Trophoblast cell (in vitro differentiated cells and primary cell): ENCODE data around the gene NOVA1.

Source experiments
- DNase-seq, 2 donors: peaks; one replicate each; pipeline ENCODE4 v3.0.0-alpha.2; 2016
- H2AFZ ChIP-seq: 2 replicates; pipeline ENCODE4 v1.6.1; 2013; ENCODE audit warnings: low read length, moderate library complexity, mild to moderate bottlenecking; ENCODE audit not compliant: insufficient read depth, poor library complexity
- H2AK5ac ChIP-seq: 2 replicates; pipeline ENCODE4 v1.6.1; 2013; ENCODE audit warnings: mild to moderate bottlenecking, low read length
- H2BK120ac ChIP-seq: 2 replicates; pipeline ENCODE4 v1.6.1; 2013; ENCODE audit warnings: low read length, mild to moderate bottlenecking, moderate library complexity; ENCODE audit not compliant: insufficient read depth, poor library complexity
- H2BK12ac ChIP-seq: 2 replicates; pipeline ENCODE4 v1.6.1; 2013; ENCODE audit warnings: mild to moderate bottlenecking, low read length, moderate library complexity
- H2BK5ac ChIP-seq: 2 replicates; pipeline ENCODE4 v1.6.1; 2013; ENCODE audit warnings: low read length, low read depth, moderate library complexity, mild to moderate bottlenecking; ENCODE audit not compliant: poor library complexity
- H3K14ac ChIP-seq: 2 replicates; pipeline ENCODE4 v1.6.1; 2013; ENCODE audit warnings: mild to moderate bottlenecking, low read length
- H3K18ac ChIP-seq: 2 replicates; pipeline ENCODE4 v1.6.1; 2013; ENCODE audit warnings: mild to moderate bottlenecking, low read length
- H3K23ac ChIP-seq: 2 replicates; pipeline ENCODE4 v1.6.1; 2013; ENCODE audit warnings: low read length
- H3K27ac ChIP-seq: 2 replicates; pipeline ENCODE4 v1.5.1; 2013; ENCODE audit warnings: low read depth, mild to moderate bottlenecking, inconsistent platforms, low read length, moderate library complexity
- H3K27me3 ChIP-seq: 2 replicates; pipeline ENCODE4 v1.6.1; 2013; ENCODE audit warnings: inconsistent platforms, mild to moderate bottlenecking, low read length, moderate library complexity; ENCODE audit not compliant: insufficient read depth
- H3K36me3 ChIP-seq, 2 experiments: 1 replicate in 1 of 2; 2 replicates in 1 of 2; pipeline ENCODE4 v1.6.1; 2013; ENCODE audit warnings: low read length in 2 of 2, mild to moderate bottlenecking in 2 of 2, moderate library complexity in 1 of 2; ENCODE audit not compliant: insufficient read depth in 2 of 2, control insufficient read depth in 1 of 2
- H3K4ac ChIP-seq: 2 replicates; pipeline ENCODE4 v1.6.1; 2013; ENCODE audit warnings: low read depth, mild to moderate bottlenecking, low read length, moderate library complexity
- H3K4me1 ChIP-seq, 2 experiments: 1 replicate in 1 of 2; 2 replicates in 1 of 2; pipeline ENCODE4 v1.6.1; 2013; ENCODE audit warnings: low read length in 2 of 2, mild to moderate bottlenecking in 2 of 2, moderate library complexity in 1 of 2; ENCODE audit not compliant: insufficient read depth in 2 of 2, control insufficient read depth in 1 of 2
- H3K4me2 ChIP-seq: 2 replicates; pipeline ENCODE4 v1.6.1; 2013; ENCODE audit warnings: inconsistent platforms, mild to moderate bottlenecking, low read length, moderate library complexity
- H3K4me3 ChIP-seq: 2 replicates; pipeline ENCODE4 v1.5.1; 2013; ENCODE audit warnings: mild to moderate bottlenecking, low read depth, low read length, inconsistent platforms
- H3K79me1 ChIP-seq: one replicate; pipeline ENCODE4 v1.6.1; 2013; ENCODE audit warnings: low read length
- H3K79me2 ChIP-seq: 2 replicates; pipeline ENCODE4 v1.6.1; 2013; ENCODE audit warnings: low read length, mild to moderate bottlenecking; ENCODE audit not compliant: control insufficient read depth, insufficient read depth, poor library complexity
- H3K9ac ChIP-seq: 2 replicates; pipeline ENCODE4 v1.6.1; 2013; ENCODE audit warnings: mild to moderate bottlenecking, low read length
- H3K9me3 ChIP-seq: 2 replicates; pipeline ENCODE4 v1.6.1; 2013; ENCODE audit warnings: low read depth, mild to moderate bottlenecking, control low read depth, inconsistent platforms, low read length; ENCODE audit not compliant: insufficient read depth
- H4K12ac ChIP-seq: 2 replicates; pipeline ENCODE4 v1.6.1; 2013; ENCODE audit warnings: low read depth, mild to moderate bottlenecking, low read length, moderate library complexity
- H4K8ac ChIP-seq: 2 replicates; pipeline ENCODE4 v1.6.1; 2013; ENCODE audit warnings: low read depth, mild to moderate bottlenecking, low read length, moderate library complexity
- H4K91ac ChIP-seq: one replicate; pipeline ENCODE4 v1.6.1; 2013; ENCODE audit warnings: low read depth, mild to moderate bottlenecking, low read length, moderate library complexity
- WGBS: extraction: QIAGEN DNeasy Blood & Tissue Kit; methylation state at CpG from one replicate; pipeline ENCODE4 v1.1.7; 2013; ENCODE audit warnings: missing lambda C conversion rate; ENCODE audit not compliant: insufficient read length, insufficient coverage; ENCODE audit errors: extremely low coverage; 5-methylcytosine and 5-hydroxymethylcytosine counted together

Gene NOVA1

GRCh38 chr14:26443654-26444053, 154.2 kb downstream of the NOVA1 start:
- Histone ChIP-seq H2BK12ac (no peak overlapping the region), H4K12ac (no peak overlapping the region), H3K27ac (no peak overlapping the region), H3K27me3 (no peaks in the 10 kb centered on the region), H2BK5ac (no peak overlapping the region), H2AFZ (no peak overlapping the region), H3K4me2 (no peak overlapping the region), H4K8ac (no peak overlapping the region), H3K4ac (no peak overlapping the region), H3K79me1 (no peaks in the 10 kb centered on the region), H2AK5ac (no peak overlapping the region), H2BK120ac (no peak overlapping the region), H3K9ac (no peak overlapping the region), H3K23ac (no peak overlapping the region), H3K9me3 (no peaks in the 10 kb centered on the region), H3K79me2 (no peaks in the 10 kb centered on the region), H4K91ac (no peak overlapping the region), H3K4me1 (no peaks in the 10 kb centered on the region), H3K14ac (no peak overlapping the region), H3K36me3 (no peaks in the 10 kb centered on the region), H3K4me3 (no peak overlapping the region), H3K18ac (no peak overlapping the region)
- no peak for DNase-seq
- WGBS: no CpG with 5 or more reads among the region's 2 CpGs

GRCh38 chr14:26429205-26429604, 168.6 kb downstream of the NOVA1 start:
- H3K4me1 ChIP-seq: no peaks in the 10 kb centered on the region
- no peaks in the 10 kb centered on the region for H3K79me1 ChIP-seq
- H3K9ac ChIP-seq: no peak overlapping the region
- no peaks in the 10 kb centered on the region for H3K9me3 ChIP-seq
- no peak overlapping the region for H2AFZ ChIP-seq
- no peaks in the 10 kb centered on the region for H3K79me2 ChIP-seq
- H3K36me3 ChIP-seq: no peaks in the 10 kb centered on the region
- no peak overlapping the region for H2AK5ac ChIP-seq
- H3K27me3 ChIP-seq: no peaks in the 10 kb centered on the region
- no peak overlapping the region for H3K4me3 ChIP-seq
- H3K4me2 ChIP-seq: no peak overlapping the region
- no peak for DNase-seq
- no peak overlapping the region for H3K23ac ChIP-seq
- H2BK12ac ChIP-seq: no peak overlapping the region
- no peak overlapping the region for H2BK5ac ChIP-seq
- no peak overlapping the region for H3K4ac ChIP-seq
- no peak overlapping the region for H3K27ac ChIP-seq
- H4K8ac ChIP-seq: no peak overlapping the region
- no peak overlapping the region for H2BK120ac ChIP-seq
- H3K18ac ChIP-seq: no peak overlapping the region
- no peak overlapping the region for H3K14ac ChIP-seq
- no peak overlapping the region for H4K91ac ChIP-seq
- no peak overlapping the region for H4K12ac ChIP-seq

GRCh38 chr14:26427097-26427496, 170.7 kb downstream of the NOVA1 start:
- WGBS: no CpG with 5 or more reads among the region's 5 CpGs
- Histone ChIP-seq H3K79me1 (no peaks in the 10 kb centered on the region), H3K18ac (no peak overlapping the region), H4K8ac (no peak overlapping the region), H2BK120ac (no peak overlapping the region), H3K4me1 (no peaks in the 10 kb centered on the region), H4K91ac (no peak overlapping the region), H3K27ac (no peak overlapping the region), H3K4me3 (no peak overlapping the region), H4K12ac (no peak overlapping the region), H3K23ac (no peak overlapping the region), H3K4ac (no peak overlapping the region), H3K4me2 (no peak overlapping the region), H3K79me2 (no peaks in the 10 kb centered on the region), H2AK5ac (no peak overlapping the region), H2AFZ (no peak overlapping the region), H2BK12ac (no peak overlapping the region), H3K14ac (no peak overlapping the region), H3K36me3 (no peaks in the 10 kb centered on the region), H3K9ac (no peak overlapping the region), H3K9me3 (no peaks in the 10 kb centered on the region), H3K27me3 (no peaks in the 10 kb centered on the region), H2BK5ac (no peak overlapping the region)
- DNase-seq: no peak

- 100% methylated on average over 1 of the region's 2 CpGs for WGBS
- Histone ChIP-seq H3K79me2 (no peaks in the 10 kb centered on the region), H3K4me2 (no peak overlapping the region), H3K27ac (no peak overlapping the region), H3K14ac (no peak overlapping the region), H2AFZ (no peak overlapping the region), H4K91ac (no peak overlapping the region), H3K79me1 (no peaks in the 10 kb centered on the region), H3K9ac (no peak overlapping the region), H3K4ac (no peak overlapping the region), H2BK12ac (no peak overlapping the region), H2AK5ac (no peak overlapping the region), H2BK120ac (no peak overlapping the region), H3K18ac (no peak overlapping the region), H3K27me3 (no peaks in the 10 kb centered on the region), H3K23ac (no peak overlapping the region), H3K36me3 (no peaks in the 10 kb centered on the region), H3K9me3 (no peaks in the 10 kb centered on the region), H2BK5ac (no peak overlapping the region), H4K8ac (no peak overlapping the region), H3K4me1 (no peaks in the 10 kb centered on the region), H3K4me3 (no peak overlapping the region), H4K12ac (no peak overlapping the region)
- DNase-seq: no peak
Observed at GRCh38 chr14:26424537-26424936, 173.3 kb downstream of the NOVA1 start.
